ENCODE measurements around the gene ZNF525.

DNA sequence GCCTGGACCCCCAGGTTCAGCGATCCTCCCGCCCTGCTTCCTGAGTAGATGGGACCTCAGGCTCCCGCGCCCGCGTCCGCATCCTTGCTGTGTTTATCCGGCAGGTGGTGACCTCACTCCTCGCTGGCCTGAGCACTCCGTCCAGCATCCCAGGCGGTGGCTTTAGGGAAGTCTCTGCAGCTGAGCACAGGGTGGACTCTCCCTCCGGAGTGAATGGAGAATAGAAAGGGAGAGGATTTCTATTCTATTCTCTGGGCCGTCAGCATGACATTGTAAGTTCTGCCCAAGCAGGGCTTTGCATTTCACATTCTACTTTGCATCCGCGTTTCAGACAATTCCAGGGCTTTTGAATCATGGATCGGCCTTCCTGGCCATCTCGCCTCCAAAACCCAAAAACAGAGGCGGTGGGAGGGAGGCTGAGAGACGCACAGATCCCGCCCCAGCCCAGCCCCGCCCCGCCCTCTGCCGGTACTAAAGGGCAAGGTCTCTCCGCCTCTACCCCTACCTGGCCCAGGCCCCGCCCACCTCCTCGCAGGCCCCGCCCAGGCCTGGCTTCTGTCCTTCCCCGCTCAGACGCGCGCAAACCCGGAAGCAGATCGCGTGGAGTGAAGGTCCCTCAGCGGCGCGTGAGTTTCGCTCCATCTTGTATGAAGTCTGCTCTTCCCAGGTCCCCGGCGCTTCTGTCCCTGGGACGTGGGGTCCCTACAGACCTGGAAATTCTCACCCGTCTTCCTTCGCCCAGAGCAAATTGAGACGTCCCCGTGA, at the start of gene ZNF525:
- TF ChIP-seq, protein P1, sequence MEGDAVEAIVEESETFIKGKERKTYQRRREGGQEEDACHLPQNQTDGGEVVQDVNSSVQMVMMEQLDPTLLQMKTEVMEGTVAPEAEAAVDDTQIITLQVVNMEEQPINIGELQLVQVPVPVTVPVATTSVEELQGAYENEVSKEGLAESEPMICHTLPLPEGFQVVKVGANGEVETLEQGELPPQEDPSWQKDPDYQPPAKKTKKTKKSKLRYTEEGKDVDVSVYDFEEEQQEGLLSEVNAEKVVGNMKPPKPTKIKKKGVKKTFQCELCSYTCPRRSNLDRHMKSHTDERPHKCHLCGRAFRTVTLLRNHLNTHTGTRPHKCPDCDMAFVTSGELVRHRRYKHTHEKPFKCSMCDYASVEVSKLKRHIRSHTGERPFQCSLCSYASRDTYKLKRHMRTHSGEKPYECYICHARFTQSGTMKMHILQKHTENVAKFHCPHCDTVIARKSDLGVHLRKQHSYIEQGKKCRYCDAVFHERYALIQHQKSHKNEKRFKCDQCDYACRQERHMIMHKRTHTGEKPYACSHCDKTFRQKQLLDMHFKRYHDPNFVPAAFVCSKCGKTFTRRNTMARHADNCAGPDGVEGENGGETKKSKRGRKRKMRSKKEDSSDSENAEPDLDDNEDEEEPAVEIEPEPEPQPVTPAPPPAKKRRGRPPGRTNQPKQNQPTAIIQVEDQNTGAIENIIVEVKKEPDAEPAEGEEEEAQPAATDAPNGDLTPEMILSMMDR (IDR thresholded peaks at IDR 0.05; ENCODE audit: low read depth, low read length, missing input control): no peak
- TF ChIP-seq, protein P2, sequence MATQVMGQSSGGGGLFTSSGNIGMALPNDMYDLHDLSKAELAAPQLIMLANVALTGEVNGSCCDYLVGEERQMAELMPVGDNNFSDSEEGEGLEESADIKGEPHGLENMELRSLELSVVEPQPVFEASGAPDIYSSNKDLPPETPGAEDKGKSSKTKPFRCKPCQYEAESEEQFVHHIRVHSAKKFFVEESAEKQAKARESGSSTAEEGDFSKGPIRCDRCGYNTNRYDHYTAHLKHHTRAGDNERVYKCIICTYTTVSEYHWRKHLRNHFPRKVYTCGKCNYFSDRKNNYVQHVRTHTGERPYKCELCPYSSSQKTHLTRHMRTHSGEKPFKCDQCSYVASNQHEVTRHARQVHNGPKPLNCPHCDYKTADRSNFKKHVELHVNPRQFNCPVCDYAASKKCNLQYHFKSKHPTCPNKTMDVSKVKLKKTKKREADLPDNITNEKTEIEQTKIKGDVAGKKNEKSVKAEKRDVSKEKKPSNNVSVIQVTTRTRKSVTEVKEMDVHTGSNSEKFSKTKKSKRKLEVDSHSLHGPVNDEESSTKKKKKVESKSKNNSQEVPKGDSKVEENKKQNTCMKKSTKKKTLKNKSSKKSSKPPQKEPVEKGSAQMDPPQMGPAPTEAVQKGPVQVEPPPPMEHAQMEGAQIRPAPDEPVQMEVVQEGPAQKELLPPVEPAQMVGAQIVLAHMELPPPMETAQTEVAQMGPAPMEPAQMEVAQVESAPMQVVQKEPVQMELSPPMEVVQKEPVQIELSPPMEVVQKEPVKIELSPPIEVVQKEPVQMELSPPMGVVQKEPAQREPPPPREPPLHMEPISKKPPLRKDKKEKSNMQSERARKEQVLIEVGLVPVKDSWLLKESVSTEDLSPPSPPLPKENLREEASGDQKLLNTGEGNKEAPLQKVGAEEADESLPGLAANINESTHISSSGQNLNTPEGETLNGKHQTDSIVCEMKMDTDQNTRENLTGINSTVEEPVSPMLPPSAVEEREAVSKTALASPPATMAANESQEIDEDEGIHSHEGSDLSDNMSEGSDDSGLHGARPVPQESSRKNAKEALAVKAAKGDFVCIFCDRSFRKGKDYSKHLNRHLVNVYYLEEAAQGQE (IDR thresholded peaks at IDR 0.05): no peak
- TF ChIP-seq, protein P3, sequence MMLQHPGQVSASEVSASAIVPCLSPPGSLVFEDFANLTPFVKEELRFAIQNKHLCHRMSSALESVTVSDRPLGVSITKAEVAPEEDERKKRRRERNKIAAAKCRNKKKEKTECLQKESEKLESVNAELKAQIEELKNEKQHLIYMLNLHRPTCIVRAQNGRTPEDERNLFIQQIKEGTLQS (IDR thresholded peaks at IDR 0.05): no peak
- TF ChIP-seq TAF1 (conservative IDR thresholded peaks at IDR 0.05): no peak
- TF ChIP-seq, protein P4, sequence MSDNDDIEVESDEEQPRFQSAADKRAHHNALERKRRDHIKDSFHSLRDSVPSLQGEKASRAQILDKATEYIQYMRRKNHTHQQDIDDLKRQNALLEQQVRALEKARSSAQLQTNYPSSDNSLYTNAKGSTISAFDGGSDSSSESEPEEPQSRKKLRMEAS (IDR thresholded peaks at IDR 0.05): no peak
- no peak for TF ChIP-seq SP1 (IDR thresholded peaks at IDR 0.05)
- TF ChIP-seq EGR1 (IDR thresholded peaks at IDR 0.05; ENCODE audit: low read depth in 2 of 2): no peak
- peak; percentile 33 for TF ChIP-seq YY1 (IDR thresholded peaks at IDR 0.05)

Data from liver (tissue), 3 donors.